GM18511 (cell line): ENCODE data around the gene NPTXR.
"Not testable (repeated sequence)": the region's sequence is repeated elsewhere in the genome, so short reads cannot be mapped to it uniquely, and the experiment has no call there.

Experiments
- ATAC-seq: cut with Tn5 transposase; IDR thresholded peaks from one replicate; pipeline ENCODE4 v1.9.1; 2021; ENCODE audit warnings: mild to moderate bottlenecking, moderate library complexity; ENCODE audit not compliant: unreplicated experiment

NPTXR gene

DNA sequence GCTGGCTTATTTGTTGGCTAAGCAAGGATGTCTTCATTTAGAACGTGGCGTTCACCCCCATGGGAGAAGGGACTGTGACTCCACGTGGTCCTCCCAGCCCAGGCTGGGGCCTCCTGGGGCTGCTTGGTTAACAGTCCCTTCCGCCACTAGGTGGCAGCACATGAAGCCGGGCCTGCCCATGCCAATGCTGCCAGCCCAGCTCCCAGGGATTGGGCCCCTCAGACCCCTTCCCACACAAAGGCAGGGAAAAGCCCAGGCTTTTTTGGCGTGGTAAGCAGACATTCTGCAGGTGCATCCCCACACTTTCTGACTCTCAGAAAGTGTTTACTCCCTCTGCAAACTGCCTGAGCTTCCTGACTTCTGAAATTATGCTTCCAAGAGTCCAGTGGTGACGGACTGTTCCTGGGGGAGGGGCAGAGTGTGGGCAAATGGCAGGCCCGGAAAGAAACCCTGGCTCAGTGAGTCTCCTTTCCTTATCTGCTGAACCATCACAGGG, 25.1 kb upstream of the NPTXR start:
- no peak for ATAC-seq

DNA sequence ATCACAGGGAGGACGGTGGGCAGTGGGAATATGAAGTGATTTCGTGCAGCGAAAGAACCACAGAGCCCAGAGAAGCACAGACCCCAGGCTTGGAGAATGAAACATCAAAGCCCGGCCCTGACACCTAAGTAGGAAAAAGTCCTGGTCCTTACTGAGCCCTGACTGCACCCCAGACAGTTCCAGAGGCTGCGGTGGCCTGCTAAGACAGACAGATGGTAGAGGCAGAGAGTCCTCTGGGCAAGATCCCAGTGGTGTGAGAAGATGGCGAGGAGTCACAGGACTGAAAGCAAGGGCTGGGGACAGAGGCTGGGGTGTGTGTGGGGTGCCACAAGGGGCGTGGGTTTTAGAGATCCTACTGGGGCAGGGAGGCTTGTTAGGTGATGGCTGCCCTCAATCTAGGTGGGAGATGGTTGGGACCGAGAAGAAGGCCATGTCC, 24.5 kb upstream of the NPTXR start:
- no peak for ATAC-seq

DNA sequence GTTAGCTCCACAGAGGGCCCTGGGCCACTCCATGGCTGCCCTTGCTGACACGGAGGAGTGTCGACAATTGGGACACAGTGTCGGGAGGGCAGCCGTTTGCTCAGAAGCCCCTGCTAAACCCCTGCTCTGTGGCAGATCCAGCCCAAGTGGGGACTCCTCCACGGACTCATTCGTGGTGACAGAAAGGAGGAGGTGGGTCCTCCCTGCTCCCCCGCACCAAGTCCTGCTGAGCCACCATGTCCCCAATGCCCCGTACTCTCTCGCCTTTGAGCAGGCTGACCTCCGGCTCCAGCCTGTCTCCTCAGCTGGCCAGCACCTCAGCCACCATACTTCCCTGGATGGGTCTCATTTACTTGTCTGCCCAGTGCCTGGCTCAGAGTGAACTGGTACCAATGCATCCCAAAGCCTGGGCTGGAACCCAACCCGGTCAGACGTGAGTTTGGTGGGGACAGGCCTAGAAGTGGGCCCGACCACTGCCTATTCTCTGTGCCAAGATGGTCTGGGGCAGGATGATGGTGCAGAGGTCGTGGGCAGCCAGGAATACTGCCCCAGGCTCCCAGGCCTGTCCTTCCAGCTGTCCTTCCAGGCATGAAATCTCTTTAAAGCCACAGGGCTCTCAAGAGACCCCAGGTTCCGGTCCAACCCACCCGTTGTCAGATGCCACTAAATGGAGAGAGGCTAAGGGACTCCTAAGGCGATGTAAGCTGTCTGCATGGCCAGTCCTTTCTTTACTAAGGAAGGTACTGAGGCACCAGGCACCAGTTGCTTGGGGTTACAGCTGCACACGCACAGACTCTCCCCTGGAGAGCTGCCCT, 23.9 kb upstream of the NPTXR start:
- ATAC-seq, result no peak

DNA sequence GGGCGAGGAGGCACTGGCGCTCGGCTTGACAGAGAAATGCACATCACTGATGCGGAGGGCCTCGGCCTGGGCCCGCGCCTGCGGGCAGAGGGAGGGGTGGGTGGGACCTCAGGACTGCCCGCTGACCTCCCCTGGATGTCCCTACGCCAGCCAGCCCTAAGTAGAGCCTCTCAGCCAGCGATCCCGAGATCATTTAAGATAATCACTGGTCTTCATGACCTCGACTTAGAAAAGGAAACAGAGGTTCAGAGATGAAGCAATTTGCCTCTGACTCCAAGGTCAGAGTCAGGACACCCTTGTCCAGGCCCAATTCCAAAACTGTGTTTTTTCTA, 23.3 kb upstream of the NPTXR start:
- ATAC-seq, result no peak

DNA sequence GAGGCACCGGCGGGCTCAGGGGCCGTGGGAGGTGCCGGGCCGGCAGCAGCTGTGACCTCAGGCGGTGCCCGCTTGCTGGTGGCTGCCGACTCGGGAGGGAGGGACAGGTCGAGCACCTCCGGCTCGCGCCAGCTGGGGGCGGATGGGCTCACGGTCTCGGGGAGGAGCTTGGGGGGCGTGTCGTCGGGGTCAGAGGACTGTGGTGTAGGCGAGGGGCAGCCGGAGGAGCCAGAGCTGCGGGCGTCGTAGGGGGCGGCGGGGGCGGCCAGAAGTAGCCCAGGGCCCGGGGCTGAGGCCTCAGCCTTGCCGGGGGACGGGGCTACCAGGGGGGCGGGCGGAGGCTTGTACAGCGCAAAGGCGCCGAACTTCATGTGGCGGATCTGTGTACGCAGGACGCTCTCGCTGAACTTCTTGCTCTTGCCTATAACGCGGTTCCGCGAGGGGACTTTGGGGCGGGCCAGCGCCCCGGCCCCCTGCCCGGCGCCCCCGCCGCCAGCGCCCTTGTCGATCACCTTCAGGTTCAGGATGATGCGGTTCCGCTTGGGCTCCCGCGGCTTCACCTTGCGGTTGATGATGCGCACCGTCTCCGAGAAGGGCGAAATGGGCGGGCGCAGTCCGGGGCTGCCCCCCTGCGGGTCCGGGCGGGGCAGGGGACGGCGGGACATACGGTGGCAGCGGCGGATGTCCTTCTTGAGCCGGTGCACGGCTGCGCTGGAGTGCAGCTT, 22.7 kb upstream of the NPTXR start:
- ATAC-seq, result no peak

DNA sequence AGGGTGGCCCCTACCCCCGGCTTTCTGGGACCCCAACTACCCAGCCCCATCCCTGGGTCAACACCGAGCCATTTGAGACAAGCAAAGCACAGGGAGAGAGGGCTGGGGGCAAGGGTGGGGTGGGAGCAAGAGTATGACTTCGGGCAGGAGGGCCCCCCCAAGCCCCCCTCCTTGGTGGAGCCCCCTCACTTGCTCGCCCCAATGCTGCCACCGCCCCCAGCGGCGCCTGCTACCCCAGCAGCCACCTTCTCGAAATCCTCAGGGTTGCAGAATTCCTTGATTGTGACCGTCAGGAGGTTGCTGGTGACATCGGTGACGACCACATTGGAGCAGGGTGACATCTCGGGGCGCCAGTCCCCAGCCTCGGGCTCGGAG, 22.2 kb upstream of the NPTXR start:
- ATAC-seq, result no peak

DNA sequence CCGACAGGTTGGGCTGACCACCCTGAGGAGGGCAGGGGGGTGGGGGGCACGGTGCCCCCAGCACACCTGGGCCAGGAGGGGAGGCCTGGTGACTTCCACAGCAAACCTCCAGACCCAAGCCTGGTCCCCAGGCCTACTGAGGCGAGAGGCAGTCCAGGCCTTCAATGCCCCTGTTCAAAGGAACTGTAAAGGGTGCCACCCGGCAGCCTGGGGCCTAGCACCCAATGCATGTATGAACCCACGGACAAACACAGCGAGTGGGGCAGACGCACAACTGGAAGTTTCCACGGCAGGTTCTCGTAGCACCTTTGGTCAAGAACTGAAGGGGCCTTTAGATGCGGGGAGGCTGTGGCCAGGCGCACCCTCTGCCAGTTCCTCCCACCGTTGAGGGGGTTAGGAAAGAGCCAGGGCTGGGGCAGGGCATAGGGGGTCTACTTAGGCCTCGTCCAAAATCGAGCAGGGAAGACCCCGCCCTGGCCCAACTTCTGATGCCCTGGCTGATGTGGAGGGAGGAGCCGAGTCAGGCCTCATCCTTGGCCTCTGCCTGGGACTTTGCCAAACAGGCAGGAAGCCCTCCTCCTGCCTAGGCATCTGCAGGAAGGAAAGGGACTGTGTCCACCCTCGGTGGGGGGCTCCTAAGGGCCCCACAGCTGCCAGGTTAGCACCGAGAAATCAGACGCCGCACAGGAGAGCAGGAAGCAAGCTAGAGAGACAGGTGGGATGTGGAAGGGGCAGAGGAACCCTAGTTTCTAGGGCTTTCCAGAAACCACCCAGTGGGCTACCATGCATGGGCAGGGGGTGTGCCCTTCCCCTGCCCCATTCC, 21.6 kb upstream of the NPTXR start:
- no peak for ATAC-seq

DNA sequence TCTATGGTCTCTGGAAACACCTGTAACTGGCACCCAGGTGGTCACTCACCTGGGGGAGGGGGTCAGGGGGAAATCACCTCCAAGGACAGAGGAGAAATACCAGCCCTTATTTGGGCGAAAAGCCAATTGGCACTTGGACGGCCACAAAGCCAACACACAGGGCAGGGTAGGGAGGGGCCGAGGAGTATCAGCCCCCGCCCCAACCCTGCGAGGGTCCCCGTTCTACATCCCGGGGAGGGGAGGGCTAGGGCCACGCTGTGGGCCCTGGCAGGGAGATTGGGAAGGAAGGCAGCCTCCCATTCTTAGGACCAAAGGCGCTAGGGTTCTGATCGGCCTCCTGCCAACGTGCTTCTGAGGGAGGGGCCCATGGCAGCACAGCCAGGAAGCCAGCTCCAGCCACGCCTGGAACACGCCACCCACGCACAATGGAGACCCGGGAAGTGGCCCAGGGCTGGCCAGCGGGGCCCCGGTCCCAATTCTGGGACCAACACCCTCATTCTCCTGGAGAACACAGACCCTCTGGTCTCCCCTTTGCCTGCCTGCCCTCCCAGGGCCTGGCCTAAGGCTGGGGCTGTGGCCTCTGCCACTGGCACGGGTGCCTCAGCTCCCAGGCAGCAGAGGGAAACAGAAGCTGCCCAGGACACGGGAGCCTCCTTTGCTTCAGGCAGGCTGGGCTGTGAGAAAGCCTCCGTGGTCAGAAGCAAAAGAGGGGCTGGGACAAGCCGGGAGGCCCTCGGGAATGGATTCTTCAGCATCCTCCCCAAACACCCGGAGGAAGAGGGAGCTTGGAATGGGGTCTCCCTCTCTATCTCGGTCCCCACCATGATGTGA, 20.7 kb upstream of the NPTXR start:
- ATAC-seq, result no peak

DNA sequence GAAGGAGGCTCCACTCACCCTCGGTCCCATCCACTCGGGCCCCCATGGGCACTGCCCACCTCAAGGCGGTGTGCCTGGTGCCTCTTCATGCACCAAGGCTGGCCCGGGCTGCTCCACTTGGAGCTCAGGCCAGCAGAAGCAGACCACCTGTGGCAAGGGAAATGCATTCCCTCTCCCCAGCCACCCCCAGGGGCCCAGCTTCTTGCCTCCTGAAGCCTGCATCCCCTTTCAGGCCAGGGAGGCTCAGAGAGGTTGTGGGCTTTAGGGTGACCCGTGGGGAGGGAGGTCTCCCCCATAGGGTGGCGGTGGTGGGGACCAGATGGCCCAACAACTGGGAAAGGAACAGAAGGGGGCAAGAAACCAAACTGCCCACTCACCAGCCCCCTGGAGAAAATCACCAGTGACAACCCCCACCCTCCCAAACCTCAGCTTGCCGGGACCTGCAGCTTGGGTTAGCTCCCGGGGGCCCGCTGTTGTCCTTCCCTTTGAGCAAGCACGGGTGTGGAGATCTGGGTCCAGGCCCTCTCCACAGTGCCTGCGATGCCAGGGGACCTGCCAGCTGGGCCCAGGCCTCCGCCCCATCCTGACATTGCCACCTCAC, 19.8 kb upstream of the NPTXR start:
- no peak for ATAC-seq

DNA sequence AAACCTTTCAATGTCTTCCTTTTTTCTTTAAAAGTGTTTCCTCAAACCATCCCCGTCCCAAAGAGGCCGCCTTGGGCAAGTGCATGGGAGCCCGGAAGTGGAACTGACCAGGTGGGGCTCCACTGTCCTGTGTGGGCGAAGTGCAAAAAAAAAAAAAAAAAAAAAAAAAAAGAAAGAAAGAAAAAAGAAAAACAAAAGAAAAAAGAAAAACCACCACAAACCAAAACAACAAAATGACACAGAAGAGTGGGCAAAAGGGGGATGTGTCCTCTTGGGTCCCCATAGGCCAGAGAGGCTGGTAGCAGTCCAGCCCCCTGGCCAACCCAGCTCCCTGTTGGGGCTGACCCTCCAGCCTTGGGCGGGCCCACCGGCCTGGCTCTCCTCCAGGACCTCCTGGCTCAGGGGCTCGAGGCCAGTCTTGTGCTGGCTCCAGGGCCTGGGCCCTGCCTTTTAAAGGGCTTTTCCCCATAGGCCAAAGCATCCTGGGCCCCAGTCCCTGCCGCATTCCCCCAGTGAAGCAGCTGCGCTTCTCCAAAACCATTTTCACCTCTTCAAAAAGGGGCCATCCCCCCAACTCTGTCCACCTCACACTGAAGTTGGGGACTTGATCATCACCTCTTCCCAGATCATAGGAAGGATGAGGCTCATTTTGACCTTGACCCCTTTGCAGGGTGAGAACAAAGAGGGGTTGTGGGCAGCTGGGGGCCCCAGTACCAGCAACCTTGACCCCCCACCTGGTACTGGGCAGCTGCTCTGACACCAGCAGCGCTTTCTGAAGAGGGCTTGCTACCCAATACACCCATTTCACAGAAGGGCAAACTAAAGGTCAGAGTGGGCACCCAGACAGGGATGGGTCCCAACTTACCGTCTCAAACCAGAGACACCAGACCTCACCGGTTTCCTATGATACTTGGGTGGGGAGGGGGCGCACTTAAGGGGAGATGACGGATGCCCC, 18.8 kb upstream of the NPTXR start:
- no peak for ATAC-seq

DNA sequence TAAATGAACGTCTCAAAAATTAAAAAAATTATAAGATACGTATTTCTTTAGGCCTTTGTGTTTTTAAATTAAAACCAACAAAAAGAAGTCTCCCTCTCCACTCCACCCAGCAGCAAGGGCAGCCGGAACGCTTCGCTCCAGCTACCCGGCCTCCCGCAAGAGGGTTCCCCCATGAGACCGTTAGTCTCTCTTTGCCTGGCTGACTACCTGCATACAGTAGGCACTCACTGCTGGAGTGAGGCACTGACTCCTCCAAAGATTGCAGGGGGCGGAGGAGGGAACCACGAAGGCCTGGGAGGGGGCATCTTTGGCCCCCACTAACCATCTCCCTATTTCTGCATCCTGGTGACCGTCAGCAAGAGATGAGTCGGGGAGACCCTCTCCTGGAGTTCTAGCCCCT, 18.1 kb upstream of the NPTXR start:
- no peak for ATAC-seq

DNA sequence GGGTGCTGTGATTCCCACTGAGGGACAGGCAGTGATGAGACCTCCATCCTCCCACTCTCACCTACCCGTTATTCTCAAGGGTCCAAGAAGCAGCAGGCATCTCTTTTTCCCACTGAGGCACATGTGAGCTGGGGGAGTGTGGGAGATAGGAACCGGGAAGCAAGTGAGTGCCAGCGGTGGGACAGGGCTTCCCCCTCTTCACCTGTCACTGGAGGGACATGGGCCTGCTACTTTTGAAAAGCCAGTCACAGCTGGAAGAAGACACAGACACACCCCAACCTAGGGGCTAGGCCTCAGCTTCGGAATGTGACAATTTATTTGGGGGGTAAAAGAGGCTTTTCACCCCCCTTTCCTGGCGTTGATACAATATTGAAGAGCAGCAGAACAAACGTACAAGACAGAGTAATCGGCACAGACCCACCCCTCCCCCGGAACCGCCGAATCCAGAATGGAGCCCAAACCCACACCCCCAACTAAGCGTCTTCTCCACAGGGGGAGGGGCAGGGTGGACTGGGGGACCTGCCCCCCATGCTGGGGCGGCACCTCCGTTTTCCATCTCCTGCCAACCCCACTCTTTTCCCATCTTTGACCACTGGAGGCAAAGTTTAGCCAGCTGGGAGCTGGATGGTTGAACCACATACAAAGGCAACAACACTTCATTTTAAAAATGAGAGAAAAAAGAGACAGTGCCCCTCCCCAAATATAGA, 17.5 kb upstream of the NPTXR start:
- no peak for ATAC-seq

DNA sequence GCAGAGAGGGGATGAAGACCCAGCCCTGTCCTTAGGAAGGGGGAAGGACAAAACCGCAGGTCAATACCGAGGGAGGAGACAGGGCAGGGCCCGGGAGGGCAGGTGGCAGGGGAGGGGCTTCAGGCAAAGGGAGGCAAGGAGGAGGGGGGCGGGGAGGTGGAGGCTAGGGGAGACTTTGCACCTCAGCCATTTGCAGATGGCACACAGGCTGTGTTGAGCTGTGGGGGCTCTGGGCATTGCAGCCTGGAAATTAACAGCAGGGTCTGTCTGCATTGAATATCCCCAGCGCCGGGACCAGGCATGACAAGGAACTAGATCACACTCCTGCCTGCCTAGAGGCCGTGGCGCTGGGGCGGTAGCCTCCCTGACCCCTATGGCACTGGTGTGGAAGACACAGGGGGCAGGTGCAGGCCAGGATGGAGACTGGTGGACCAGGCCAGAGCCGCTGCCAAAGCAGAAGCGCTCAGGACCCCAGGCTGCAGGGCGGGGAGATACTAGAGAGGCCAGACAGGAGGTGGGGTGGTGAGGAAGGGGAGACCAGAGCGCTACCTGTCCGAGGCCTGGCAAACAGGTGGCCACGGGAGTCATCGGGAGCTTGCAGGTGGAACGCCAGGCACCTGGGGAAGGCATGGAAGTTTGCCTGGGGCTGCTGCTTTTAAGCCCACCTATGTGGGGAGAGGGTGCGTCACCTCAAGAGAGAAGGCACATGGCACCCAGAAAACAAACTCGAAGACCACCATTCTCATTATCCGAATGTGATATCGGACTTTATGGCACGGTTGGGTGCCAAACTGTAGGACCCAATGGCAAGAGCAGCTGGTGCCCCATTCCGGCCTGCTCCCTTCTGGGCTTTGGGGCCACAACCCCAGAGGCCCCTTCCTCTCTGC, 16.7 kb upstream of the NPTXR start:
- ATAC-seq, result no peak

DNA sequence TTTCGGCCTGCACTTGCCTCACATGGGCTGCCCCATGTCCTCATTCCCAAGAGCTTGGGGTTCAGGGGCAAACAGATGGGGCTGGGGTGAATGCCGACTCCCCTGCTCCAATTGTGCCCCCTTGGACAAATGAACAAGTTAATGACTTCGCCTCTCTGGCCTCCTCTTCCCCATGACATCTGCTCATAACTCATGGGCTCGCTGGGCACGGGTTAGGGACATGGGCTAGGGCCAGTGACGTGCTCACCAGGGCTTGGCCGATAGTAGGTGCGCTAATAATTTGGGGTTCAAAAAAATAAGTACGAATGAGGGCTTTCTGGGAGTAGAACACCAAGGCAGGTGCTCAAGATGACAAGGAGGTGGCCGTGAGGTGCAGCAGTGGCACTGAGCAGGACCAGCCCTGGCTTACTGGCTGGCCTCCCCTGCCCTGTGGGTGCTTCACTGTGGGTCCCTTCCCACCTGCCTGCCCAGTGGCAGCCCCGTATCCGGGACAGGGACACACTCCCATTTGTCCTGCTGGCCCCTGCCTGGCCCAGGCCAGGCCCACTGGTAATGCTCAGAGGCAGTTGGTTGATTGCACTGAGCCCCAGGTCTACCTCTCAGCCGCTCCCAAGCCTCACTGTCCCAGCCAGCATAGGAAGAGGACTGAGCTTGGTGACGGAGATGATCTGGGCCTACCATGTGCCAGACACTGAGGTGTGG, 15.9 kb upstream of the NPTXR start:
- no peak for ATAC-seq

DNA sequence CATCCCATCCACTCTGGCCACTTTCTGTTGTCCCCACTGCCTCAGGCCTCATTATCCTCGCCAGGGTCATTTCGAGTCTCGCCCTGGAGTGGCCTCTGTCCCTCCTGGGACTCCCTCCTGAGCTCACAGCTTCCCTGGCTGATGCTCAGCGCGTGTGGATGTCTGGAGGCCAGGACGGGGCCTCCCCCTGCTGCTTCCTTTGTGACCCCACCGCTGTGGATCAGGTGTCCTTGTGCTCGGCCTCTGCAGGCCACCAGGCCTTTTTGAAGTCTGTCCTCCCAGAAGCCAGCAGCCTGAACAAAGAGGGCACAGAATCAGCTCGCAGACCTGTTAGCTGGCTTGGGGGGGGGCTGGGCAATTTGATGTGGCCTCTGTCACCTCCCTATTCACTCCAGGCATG, 14.7 kb upstream of the NPTXR start:
- ATAC-seq, result no peak

DNA sequence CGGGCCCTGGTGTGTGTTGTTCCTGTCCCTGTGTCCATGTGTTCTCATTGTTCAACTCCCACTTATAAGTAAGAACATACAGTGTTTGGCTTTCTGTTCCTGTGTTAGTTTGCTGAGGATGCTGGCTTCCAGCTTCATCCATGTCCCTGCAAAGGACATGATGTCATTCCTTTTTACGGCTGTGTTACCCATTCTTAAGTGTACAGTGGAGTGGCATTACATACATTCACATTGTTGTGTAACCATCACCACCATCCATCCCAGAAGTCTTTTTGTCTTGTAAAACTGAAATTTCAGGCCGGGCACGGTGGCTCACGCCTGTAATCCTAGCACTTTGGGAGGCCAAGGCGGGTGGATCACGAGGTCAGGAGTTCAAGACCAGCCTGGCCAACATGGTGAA, 10.6 kb upstream of the NPTXR start:
- ATAC-seq, result not testable (repeated sequence)

DNA sequence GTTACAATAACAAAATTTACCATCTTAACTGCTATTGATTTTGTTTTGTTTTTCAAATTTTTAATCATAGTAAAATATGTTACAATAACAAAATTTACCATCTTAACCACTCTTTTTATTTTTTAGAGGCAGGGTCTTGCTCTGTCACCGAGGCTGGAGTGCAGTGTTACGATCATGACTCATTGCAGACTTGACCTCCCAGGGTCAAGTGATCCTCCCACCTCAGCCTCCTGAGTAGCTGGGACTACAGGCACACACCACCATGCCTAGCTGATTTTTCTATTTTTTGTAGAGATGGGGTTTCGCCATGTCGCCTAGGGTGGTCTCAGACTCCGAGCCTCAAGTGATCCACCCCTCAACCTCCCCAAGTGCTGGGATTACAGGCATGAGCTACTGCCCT, 10.1 kb upstream of the NPTXR start:
- not testable (repeated sequence) for ATAC-seq
